ENCODE measurements around the gene TRPM5. TPM values are rescaled to one million over a fixed set of nuclear protein-coding genes. Genes with fewer than 3 reads are reported as not detected.

The TRPM5 gene
- total and polyA plus RNA-seq, 2 donors (not counting 1 experiment from before 2014, with no cell fraction given) = 0.03 TPM; not detected in 1

- Mint-ChIP-seq H3K27me3 (no peaks in the 10 kb centered on the region), H3K9me3 (ENCODE audit: insufficient read depth) (no peaks in the 10 kb centered on the region), H3K4me1 (no peaks in the 10 kb centered on the region), H3K27ac (no peak overlapping the region), H3K4me3 (no peak overlapping the region)
- H3K79me2 ChIP-seq (ENCODE audit: control insufficient read depth, insufficient read depth, low read length) = no peaks in the 10 kb centered on the region
- no peak overlapping the region for H2AFZ ChIP-seq (ENCODE audit: insufficient read depth, low read depth, low read length, poor library complexity, severe bottlenecking)
- ChIA-PET POLR2A (no interaction called here), CTCF (interaction anchor here (0.6 to 1.2 kb wide), 3 partner anchors 108 to 788 kb away, joined by 3 to 4 read pairs (median 4); no protein-coding TSS in a partner anchor)
- intact Hi-C loops (cut with micrococcal nuclease) = no loop called here
- no peak for DNase-seq
- ATAC-seq (ENCODE audit: low read depth) = no peak
- H3K4me1 ChIP-seq (ENCODE audit: control insufficient read depth in 2 of 2, insufficient read depth in 2 of 2, low read length in 2 of 2) = no peaks in the 10 kb centered on the region
- no peak overlapping the region for H3K4me3 ChIP-seq (ENCODE audit: control extremely low read depth in 1 of 5, extremely low read depth in 1 of 5, insufficient read depth in 1 of 5, low read depth in 2 of 5, low read length in 4 of 5)
- H3K9ac ChIP-seq (ENCODE audit: low read length) = no peak overlapping the region
- TF ChIP-seq CTCF (IDR thresholded peaks at IDR 0.05) = no peak
- TF ChIP-seq EZH2 (IDR thresholded peaks at IDR 0.05; ENCODE audit: borderline replicate concordance, insufficient read depth, low read depth, low read length, poor library complexity, severe bottlenecking) = no peak
- H3K4me2 ChIP-seq (replicated peaks; ENCODE audit: low read depth, low read length, poor library complexity, severe bottlenecking) = no peak overlapping the region
- 93% methylated on average over 6 of the region's 6 CpGs for WGBS (ENCODE audit: insufficient coverage)
- H4K20me1 ChIP-seq (ENCODE audit: control insufficient read depth, insufficient read depth, low read length, poor library complexity, severe bottlenecking) = no peaks in the 10 kb centered on the region
- H3K27me3 ChIP-seq (replicated peaks in 1 of 4; ENCODE audit: control extremely low read depth in 1 of 4, control insufficient read depth in 3 of 4, insufficient read depth in 4 of 4, low read length in 3 of 4) = no peaks in the 10 kb centered on the region
- H3K27ac ChIP-seq (ENCODE audit: low read length in 2 of 2) = no peak overlapping the region
- no peaks in the 10 kb centered on the region for H3K9me3 ChIP-seq (ENCODE audit: control extremely low read depth in 1 of 3, control insufficient read depth in 2 of 3, insufficient read depth in 1 of 3, low read length in 2 of 3)
- H3K36me3 ChIP-seq (replicated peaks in 1 of 2; ENCODE audit: control extremely low read depth in 1 of 2, control insufficient read depth in 1 of 2, extremely low read depth in 1 of 2, insufficient read depth in 2 of 2, low read length in 1 of 2) = no peaks in the 10 kb centered on the region
Measured at GRCh38 chr11:2412323-2412722, 32.0 kb downstream of the TRPM5 start.

- no peak for TF ChIP-seq EZH2 (IDR thresholded peaks at IDR 0.05; ENCODE audit: borderline replicate concordance, insufficient read depth, low read depth, low read length, poor library complexity, severe bottlenecking)
- TF ChIP-seq CTCF (IDR thresholded peaks at IDR 0.05) = no peak
- CTCF ChIA-PET = interaction anchor here (0.7 kb wide), 1 partner anchor 107 kb away, joined by 4 read pairs; no protein-coding TSS in a partner anchor
- H3K27ac Mint-ChIP-seq = no peak overlapping the region
Measured at GRCh38 chr11:2411446-2412305, 32.6 kb downstream of the TRPM5 start.

More at GRCh38 chr11:2411446-2412305, 32.6 kb downstream of the TRPM5 start:
- Histone ChIP-seq H3K9me3 (ENCODE audit: control extremely low read depth in 1 of 3, control insufficient read depth in 2 of 3, insufficient read depth in 1 of 3, low read length in 2 of 3) (no peaks in the 10 kb centered on the region), H3K9ac (ENCODE audit: low read length) (no peak overlapping the region), H4K20me1 (ENCODE audit: control insufficient read depth, insufficient read depth, low read length, poor library complexity, severe bottlenecking) (no peaks in the 10 kb centered on the region), H3K4me3 (ENCODE audit: control extremely low read depth in 1 of 5, extremely low read depth in 1 of 5, insufficient read depth in 1 of 5, low read depth in 2 of 5, low read length in 4 of 5) (no peak overlapping the region), H3K4me2 (replicated peaks; ENCODE audit: low read depth, low read length, poor library complexity, severe bottlenecking) (no peak overlapping the region), H2AFZ (ENCODE audit: insufficient read depth, low read depth, low read length, poor library complexity, severe bottlenecking) (no peak overlapping the region), H3K27me3 (replicated peaks in 1 of 4; ENCODE audit: control extremely low read depth in 1 of 4, control insufficient read depth in 3 of 4, insufficient read depth in 4 of 4, low read length in 3 of 4) (no peaks in the 10 kb centered on the region), H3K4me1 (ENCODE audit: control insufficient read depth in 2 of 2, insufficient read depth in 2 of 2, low read length in 2 of 2) (no peaks in the 10 kb centered on the region), H3K27ac (ENCODE audit: low read length in 2 of 2) (no peak overlapping the region), H3K79me2 (ENCODE audit: control insufficient read depth, insufficient read depth, low read length) (no peaks in the 10 kb centered on the region), H3K36me3 (replicated peaks in 1 of 2; ENCODE audit: control extremely low read depth in 1 of 2, control insufficient read depth in 1 of 2, extremely low read depth in 1 of 2, insufficient read depth in 2 of 2, low read length in 1 of 2) (no peaks in the 10 kb centered on the region)
- POLR2A ChIA-PET = no interaction called here
- Mint-ChIP-seq H3K4me3 (no peak overlapping the region), H3K27me3 (no peaks in the 10 kb centered on the region), H3K4me1 (no peaks in the 10 kb centered on the region), H3K9me3 (ENCODE audit: insufficient read depth) (no peaks in the 10 kb centered on the region)
- intact Hi-C loops (cut with micrococcal nuclease) = no loop called here
- ATAC-seq (ENCODE audit: low read depth) (no peak), DNase-seq (no peak)
- 80% methylated on average over 30 of the region's 30 CpGs for WGBS (ENCODE audit: insufficient coverage)
